Aorta (tissue), 5 donors: Measurements from ENCODE around the gene GIPC3. TPM values are rescaled to one million over a fixed set of nuclear protein-coding genes. Genes with fewer than 3 reads are reported as not detected.
A peak's percentile ranks its signal among the peaks of the same experiment; 100 is the strongest.

Source experiments
- ATAC-seq: fragments of 200-7000 bp; cut with Tn5 transposase; one replicate; pipeline ENCODE4 v1.9.1; 2022; ENCODE audit warnings: moderate library complexity; ENCODE audit not compliant: low FRiP score
- DNase-seq, 2 donors: peaks; one replicate each; pipeline ENCODE4 v3.0.0-alpha.2; 2020
- H3K27ac ChIP-seq, 2 donors: one replicate each; pipeline ENCODE4 v1.5.1; 2013; ENCODE audit warnings: low read length in 2 of 2, mild to moderate bottlenecking in 2 of 2, moderate library complexity in 2 of 2, control low read depth in 1 of 2, inconsistent platforms in 1 of 2, low read depth in 1 of 2
- H3K27me3 ChIP-seq, 2 donors: one replicate each; pipeline ENCODE4 v1.6.1; 2013; ENCODE audit warnings: control low read depth in 1 of 2, low read length in 1 of 2, mild to moderate bottlenecking in 1 of 2, moderate library complexity in 1 of 2; ENCODE audit not compliant: insufficient read depth in 2 of 2, control insufficient read depth in 1 of 2
- H3K36me3 ChIP-seq, 2 donors: one replicate each; pipeline ENCODE4 v1.6.1; 2013; ENCODE audit warnings: control low read depth in 1 of 2, low read length in 1 of 2, mild to moderate bottlenecking in 1 of 2; ENCODE audit not compliant: insufficient read depth in 2 of 2, control insufficient read depth in 1 of 2
- H3K4me1 ChIP-seq, 2 donors: one replicate each; pipeline ENCODE4 v1.6.1; 2013; ENCODE audit warnings: low read length in 2 of 2, control low read depth in 1 of 2, mild to moderate bottlenecking in 1 of 2, moderate library complexity in 1 of 2; ENCODE audit not compliant: insufficient read depth in 2 of 2, control insufficient read depth in 1 of 2
- H3K4me3 ChIP-seq, 2 donors: one replicate each; pipeline ENCODE4 v1.5.1; 2013; ENCODE audit warnings: low read length in 2 of 2, control low read depth in 1 of 2, mild to moderate bottlenecking in 1 of 2
- H3K9me3 ChIP-seq: one replicate; pipeline ENCODE4 v1.6.1; 2013; ENCODE audit warnings: mild to moderate bottlenecking, low read length; ENCODE audit not compliant: control insufficient read depth
- WGBS, 2 donors: extraction: QIAGEN DNeasy Blood & Tissue Kit; methylation state at CpG; one replicate each; pipeline ENCODE4 v1.1.7; 2013; 5-methylcytosine and 5-hydroxymethylcytosine counted together
- intact Hi-C, 2 donors: fragments of 100-400 bp; cut with DNase I; formaldehyde crosslinking; loops; one replicate each; pipeline versions ENCODE4 v1.14.2 to v1.15.0; 2022
- long read RNA-seq, 2 donors: library from polyadenylated mRNA; unstranded; transcript quantifications; one replicate each; pipeline ENCODE4 v2.0.0, GENCODE V29; 2020 to 2021
- polyA plus RNA-seq, 2 donors: library from polyadenylated mRNA; stranded (reverse); fragments of 200-250 nt; gene quantifications; one replicate each; pipeline ENCODE4 v1.2.3, GENCODE V29; 2013
- total RNA-seq, 2 donors: library from RNA; stranded (reverse); fragmentation: NEBNext Ultra II Directional; extraction: Animal tissue kit (Norgen Biotek cat#: 25700); gene quantifications; one replicate each; pipeline ENCODE4 v1.2.1, GENCODE V29; 2021
- donor health status: healthy with polysubstance abuse.
- donor health status: Bipolar disorder and iron deficiency.
- donor health status: DM: no; HTN: no; CAD: no.
- donor health status: DM: no; HTN: no; CAD: no.
- donor health status: DM: yes; HTN: yes; CAD: no.

The GIPC3 gene, protein sequence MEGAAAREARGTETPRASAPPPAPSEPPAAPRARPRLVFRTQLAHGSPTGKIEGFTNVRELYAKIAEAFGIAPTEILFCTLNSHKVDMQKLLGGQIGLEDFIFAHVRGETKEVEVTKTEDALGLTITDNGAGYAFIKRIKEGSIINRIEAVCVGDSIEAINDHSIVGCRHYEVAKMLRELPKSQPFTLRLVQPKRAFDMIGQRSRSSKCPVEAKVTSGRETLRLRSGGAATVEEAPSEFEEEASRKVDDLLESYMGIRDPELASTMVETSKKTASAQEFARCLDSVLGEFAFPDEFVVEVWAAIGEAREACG
- 1 to 10 TPM; 2.6 to 5.0 TPM for total RNA-seq
- 1 to 10 TPM in 1 of 2 donors, under 1 TPM in 1; 0.50 to 1.3 TPM for polyA plus RNA-seq
- long read RNA-seq, donor 1, partial matches to known transcripts = 0 of 1 reads
- long read RNA-seq, donor 1, other reads (novel, unspliced or antisense) = 1 of 1 reads
- long read RNA-seq, donor 2 = 0 reads

DNA sequence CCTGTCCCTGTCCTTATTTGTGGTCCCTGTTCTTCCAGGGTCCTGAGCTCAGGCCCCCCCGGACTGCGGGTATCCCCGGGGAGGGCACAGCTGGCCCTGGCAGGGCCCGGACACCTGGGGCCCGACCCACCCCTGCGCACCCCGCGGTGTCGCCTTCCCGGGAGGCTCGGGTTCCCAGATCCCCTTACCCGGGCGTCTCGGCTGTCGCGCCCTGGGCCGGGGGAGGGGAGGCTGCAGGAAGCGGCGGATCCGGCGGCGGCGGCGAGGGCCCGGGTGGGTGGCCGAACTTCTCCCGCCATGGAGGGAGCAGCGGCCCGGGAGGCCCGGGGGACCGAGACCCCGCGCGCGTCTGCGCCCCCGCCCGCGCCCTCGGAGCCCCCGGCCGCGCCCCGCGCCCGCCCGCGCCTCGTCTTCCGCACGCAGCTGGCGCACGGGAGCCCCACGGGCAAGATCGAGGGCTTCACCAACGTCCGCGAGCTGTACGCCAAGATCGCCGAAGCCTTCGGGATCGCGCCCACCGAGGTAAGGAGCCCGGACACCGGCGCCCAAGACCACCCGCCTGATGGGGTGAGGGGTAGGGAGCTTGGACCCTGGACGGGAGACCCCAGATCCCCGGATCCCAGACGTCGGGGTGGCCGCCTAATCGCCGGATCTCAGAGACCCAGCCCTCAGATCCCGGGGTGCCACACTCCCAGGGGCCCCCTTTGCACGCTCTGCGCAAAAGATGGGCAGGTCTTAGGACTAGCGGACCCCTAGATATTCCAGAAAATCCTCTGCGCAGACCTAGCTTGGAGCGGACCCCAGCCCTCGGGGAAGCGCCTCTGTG lies at the start of gene GIPC3:
Gene GIPC3 (plus strand): TSS at position 178 of the 826 bp plus-strand sequence. CDS start 120 bp downstream, at position 298.
- no peak within 1 kb of the TSS for H3K27ac ChIP-seq
- intact Hi-C loops = loop anchor here (2.0 kb wide), 1 partner anchor 33 kb away; no protein-coding TSS in a partner anchor
- H3K27me3 ChIP-seq = no peaks in the 10 kb centered on the region
- peak within 1 kb of the TSS; percentile 6 to 27 for H3K4me3 ChIP-seq
- DNase-seq (peak in 1 of 2 donors; percentile 55), ATAC-seq (no peak)
- no peaks in the 10 kb centered on the region for H3K36me3 ChIP-seq
- H3K9me3 ChIP-seq = no peaks in the 10 kb centered on the region
- WGBS, 2 donors = 4 to 6% methylated on average over 50 to 84 of the region's 84 CpGs
- H3K4me1 ChIP-seq = peaks cover 0 to 1% of the 10 kb centered on the region in 2 donors

DNA sequence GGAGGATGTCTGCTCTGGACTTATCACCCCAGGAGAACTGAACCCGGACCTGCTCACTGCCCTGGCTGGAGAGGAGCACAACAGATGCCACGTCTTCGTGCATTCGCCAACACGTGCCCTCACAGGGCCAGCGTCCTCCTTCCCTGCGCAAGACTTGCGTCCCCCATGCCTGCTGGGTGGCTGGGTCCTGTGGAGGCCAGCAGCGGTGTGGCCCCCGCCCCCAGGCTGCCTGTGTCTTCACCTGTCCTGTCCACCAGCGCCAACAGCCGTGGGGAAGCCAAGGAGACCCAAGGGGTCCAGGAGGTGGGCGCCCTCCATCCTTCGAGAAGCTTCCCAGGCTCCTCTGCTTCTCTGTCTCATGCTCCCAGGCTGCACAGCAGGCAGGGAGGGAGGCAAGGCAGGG lies 49.7 kb upstream of the GIPC3 start:
- no peaks in the 10 kb centered on the region for H3K4me1 ChIP-seq
- DNase-seq (no peak), ATAC-seq (no peak)
- H3K36me3 ChIP-seq = peaks cover 0 to 5% of the 10 kb centered on the region in 2 donors
- 89 to 95% methylated on average over 14 of the region's 14 CpGs for WGBS, 2 donors
- intact Hi-C loops = no loop called here
- no peak overlapping the region for H3K4me3 ChIP-seq
- no peaks in the 10 kb centered on the region for H3K9me3 ChIP-seq
- H3K27me3 ChIP-seq = no peaks in the 10 kb centered on the region
- no peak overlapping the region for H3K27ac ChIP-seq

DNA sequence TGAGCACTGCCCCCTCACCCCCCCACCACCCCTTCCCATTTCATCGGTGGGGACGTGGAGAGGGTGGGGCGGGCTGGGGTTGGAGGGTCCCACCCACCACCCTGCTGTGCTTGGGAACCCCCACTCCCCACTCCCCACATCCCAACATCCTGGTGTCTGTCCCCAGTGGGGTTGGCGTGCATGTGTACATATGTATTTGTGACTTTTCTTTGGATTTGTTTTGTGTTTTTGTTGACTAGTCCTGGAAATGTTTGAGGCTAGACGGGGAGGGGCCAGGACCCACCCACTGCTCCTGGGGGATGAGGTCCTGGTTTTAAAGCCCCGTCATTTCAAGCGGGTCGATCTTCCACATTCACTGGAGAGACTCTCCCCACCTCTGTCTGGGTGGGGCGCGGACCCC lies 49.3 kb upstream of the GIPC3 start:
- Histone ChIP-seq H3K9me3 (no peaks in the 10 kb centered on the region), H3K4me1 (no peaks in the 10 kb centered on the region), H3K36me3 (peaks cover 0 to 5% of the 10 kb centered on the region in 2 donors), H3K27me3 (no peaks in the 10 kb centered on the region), H3K27ac (no peak overlapping the region), H3K4me3 (no peak overlapping the region)
- 86 to 90% methylated on average over 9 to 10 of the region's 10 CpGs for WGBS, 2 donors
- ATAC-seq = no peak
- intact Hi-C loops = no loop called here
- DNase-seq = no peak

DNA sequence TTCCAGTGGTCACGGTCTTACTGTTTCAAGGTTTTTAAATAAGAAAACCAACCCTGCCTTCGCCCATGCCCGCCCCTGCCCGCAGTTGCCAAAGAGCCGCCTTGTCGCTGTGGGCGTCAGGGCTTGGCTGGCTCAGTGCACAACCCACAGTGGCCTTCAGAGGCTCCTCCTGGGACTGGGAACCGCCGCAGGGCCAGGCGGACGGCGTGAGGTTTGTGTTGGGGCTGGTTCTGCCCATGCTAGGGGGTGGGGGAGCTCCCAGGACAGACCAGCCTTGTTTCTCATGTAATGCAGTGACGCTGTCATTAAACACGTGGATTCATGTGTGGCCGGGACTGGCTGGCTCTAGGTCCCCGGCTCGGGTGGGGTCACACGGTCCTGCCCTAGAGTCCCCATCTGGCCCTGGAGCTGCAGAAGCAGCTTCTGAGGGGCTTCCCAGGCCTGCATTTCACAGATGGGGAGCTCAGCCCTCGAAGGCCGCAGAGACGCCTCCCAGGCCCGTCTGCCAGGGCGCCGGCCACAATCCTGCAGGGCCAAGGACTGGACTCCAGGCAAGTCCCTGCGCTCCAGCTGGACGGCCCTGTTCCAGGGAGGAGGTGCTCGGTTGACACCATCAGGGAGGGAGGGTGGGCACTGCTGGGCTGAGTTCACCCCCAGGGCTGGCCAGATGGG lies 48.7 kb upstream of the GIPC3 start:
- no peak overlapping the region for H3K27ac ChIP-seq
- no peaks in the 10 kb centered on the region for H3K27me3 ChIP-seq
- DNase-seq (no peak), ATAC-seq (peak; percentile 49)
- no peaks in the 10 kb centered on the region for H3K4me1 ChIP-seq
- peaks cover 0 to 4% of the 10 kb centered on the region in 2 donors for H3K36me3 ChIP-seq
- H3K9me3 ChIP-seq = no peaks in the 10 kb centered on the region
- 77% methylated on average over 27 of the region's 27 CpGs for WGBS, 2 donors
- no peak overlapping the region for H3K4me3 ChIP-seq
- intact Hi-C loops = no loop called here

DNA sequence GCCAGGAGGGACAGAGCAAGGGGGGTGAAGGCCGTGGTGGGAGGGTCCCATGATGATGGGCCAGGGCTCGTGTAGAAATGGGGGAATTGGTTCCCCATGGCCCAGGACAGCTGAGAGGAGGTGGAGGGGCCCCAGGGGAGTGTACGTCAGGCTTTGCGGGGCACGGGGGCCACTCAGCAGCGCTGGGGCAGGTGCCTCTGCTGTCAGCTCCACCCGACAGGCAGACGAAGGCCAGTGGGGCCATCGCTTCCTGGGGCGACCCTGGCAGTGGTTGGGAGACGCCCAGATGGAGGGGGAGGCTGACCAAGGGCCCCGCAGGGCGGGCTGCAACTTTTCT lies 48.2 kb upstream of the GIPC3 start:
- no peak overlapping the region for H3K4me3 ChIP-seq
- DNase-seq (no peak), ATAC-seq (peak; percentile 17)
- no peaks in the 10 kb centered on the region for H3K9me3 ChIP-seq
- peaks cover 0 to under 1% of the 10 kb centered on the region in 2 donors for H3K36me3 ChIP-seq
- H3K27ac ChIP-seq = no peak overlapping the region
- no peaks in the 10 kb centered on the region for H3K4me1 ChIP-seq
- intact Hi-C loops = no loop called here
- H3K27me3 ChIP-seq = no peaks in the 10 kb centered on the region
- WGBS, 2 donors = 78 to 79% methylated on average over 13 of the region's 13 CpGs

DNA sequence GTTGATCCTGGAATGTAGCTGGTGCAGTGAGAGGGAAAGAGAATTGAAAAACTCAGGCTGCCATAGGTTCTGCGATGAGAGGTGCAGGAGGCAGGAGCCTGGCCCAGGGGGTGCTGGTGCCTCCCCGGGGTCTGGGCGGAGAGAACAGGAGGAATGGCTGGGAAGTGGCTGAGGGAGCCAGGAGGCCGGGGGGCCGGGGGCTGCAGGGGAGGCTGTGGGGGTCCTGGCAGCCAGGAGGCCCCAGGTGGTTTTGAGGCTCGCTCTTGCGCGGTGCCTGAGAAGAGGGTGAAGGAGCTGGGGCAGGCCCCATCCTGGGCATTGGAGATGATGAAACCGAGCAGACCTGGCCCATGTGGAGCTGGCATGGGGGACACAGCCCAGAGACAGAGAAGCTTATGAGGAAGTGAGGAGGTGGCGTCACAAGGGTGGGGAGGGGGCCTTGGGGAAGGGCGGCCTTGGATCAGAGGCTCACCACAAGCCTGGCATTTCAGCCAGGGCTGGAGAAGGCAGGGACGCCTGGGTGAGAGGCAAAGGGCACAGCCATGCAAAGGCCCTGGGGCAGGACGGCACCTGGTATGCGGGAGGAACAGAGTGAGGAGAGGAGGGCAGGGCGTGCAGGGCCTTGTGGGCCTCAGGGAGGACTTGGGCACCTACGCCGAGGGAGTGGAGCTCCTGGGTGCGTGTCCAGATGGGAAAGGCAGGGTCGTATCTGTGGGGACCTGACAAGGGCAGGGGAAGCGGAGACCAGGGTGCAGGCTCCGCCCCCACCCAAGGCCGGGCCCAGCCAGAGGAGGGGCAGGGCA lies 47.6 kb upstream of the GIPC3 start:
- H3K4me1 ChIP-seq = no peaks in the 10 kb centered on the region
- H3K27me3 ChIP-seq = no peaks in the 10 kb centered on the region
- WGBS, 2 donors = 83 to 85% methylated on average over 20 to 22 of the region's 22 CpGs
- intact Hi-C loops = no loop called here
- no peak for ATAC-seq
- no peak overlapping the region for H3K27ac ChIP-seq
- H3K9me3 ChIP-seq = no peaks in the 10 kb centered on the region
- no peak for DNase-seq
- no peak overlapping the region for H3K4me3 ChIP-seq
- H3K36me3 ChIP-seq = no peaks in the 10 kb centered on the region

DNA sequence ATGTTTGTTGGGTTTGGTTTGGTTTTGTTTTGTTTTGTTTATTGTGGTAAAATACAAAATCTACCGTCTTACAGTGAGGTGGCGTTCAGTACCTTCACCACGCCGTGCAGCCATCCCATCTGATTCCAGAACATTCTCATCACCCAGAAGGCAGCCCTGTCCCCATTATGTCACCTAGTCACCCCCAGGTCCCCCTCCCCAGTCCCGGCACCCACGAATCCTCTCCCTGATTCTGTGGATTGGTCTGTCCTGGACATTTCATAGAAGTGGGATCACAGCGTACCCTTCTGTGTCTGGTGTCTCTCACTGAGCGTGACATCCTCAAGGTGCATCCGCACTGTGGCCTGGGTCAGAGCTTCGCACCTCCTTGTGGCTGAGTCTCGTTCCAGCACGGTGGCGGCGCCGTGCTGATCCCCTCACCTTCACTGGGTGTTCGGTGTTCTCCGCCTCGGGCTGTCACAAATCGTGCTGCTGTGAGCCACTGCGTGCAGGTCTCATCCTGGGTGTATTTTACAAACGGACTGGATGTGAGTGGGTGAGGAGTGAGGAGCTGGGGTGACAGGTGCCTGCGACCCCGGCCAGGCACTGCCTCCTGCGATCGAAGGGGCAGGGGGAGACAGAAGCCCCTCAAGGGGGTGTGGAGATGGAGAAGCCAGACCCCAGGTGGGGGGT lies 46.9 kb upstream of the GIPC3 start:
- intact Hi-C loops = no loop called here
- H3K4me1 ChIP-seq = no peaks in the 10 kb centered on the region
- WGBS, 2 donors = 75 to 82% methylated on average over 24 to 25 of the region's 25 CpGs
- no peaks in the 10 kb centered on the region for H3K9me3 ChIP-seq
- H3K4me3 ChIP-seq = no peak overlapping the region
- ATAC-seq = no peak
- no peak overlapping the region for H3K27ac ChIP-seq
- no peaks in the 10 kb centered on the region for H3K27me3 ChIP-seq
- H3K36me3 ChIP-seq = no peaks in the 10 kb centered on the region
- no peak for DNase-seq
